HG03097 (cell line): ENCODE results near the gene RNF214.
A peak's percentile ranks its signal among the peaks of the same experiment; 100 is the strongest.
"Not testable (repeated sequence)": the region's sequence is repeated elsewhere in the genome, so short reads cannot be mapped to it uniquely, and the experiment has no call there.

Source experiments
- ATAC-seq: cut with Tn5 transposase; IDR thresholded peaks from one replicate; pipeline ENCODE4 v1.9.1; 2021; ENCODE audit not compliant: unreplicated experiment, low FRiP score

The RNF214 gene

DNA sequence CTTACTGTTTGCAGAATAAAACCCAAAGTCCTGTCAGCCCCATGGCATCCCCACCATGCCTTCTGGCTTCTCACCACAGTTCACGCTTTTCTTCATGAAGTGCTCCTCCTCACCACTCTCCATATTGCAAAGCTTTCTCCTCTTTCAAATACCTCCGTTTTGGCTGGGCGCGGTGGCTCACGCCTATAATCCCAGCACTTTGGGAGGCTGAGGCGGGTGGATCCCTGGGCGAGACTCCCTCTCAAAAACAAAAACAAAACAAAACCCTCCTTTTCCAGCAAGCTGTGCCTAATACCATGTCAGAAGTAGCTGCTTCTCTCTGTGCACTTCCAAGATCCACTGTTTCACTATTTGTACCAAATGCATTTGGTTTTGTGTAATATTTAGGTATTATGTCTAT lies 76.8 kb downstream of the RNF214 start:
- no peak for ATAC-seq

DNA sequence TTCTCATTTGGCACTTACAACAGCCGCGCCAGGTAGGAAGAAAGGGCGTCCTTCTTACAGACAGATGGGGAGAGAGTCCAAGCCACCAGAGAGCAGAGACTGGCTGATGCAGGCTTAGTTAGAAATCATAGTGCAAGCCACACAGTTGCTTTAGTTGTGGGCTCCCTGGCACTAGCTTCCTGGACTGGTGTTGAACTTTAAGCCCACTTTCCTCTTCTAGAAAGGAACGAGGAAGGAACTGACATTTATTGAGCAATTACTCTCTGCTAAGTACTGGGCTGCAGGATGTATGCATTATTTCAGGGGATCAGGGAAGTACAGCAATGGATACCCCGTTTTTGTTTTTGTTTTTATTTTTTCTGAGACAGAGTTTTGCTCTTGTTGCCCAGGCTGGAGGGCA lies 80.6 kb downstream of the RNF214 start:
- ATAC-seq = no peak

DNA sequence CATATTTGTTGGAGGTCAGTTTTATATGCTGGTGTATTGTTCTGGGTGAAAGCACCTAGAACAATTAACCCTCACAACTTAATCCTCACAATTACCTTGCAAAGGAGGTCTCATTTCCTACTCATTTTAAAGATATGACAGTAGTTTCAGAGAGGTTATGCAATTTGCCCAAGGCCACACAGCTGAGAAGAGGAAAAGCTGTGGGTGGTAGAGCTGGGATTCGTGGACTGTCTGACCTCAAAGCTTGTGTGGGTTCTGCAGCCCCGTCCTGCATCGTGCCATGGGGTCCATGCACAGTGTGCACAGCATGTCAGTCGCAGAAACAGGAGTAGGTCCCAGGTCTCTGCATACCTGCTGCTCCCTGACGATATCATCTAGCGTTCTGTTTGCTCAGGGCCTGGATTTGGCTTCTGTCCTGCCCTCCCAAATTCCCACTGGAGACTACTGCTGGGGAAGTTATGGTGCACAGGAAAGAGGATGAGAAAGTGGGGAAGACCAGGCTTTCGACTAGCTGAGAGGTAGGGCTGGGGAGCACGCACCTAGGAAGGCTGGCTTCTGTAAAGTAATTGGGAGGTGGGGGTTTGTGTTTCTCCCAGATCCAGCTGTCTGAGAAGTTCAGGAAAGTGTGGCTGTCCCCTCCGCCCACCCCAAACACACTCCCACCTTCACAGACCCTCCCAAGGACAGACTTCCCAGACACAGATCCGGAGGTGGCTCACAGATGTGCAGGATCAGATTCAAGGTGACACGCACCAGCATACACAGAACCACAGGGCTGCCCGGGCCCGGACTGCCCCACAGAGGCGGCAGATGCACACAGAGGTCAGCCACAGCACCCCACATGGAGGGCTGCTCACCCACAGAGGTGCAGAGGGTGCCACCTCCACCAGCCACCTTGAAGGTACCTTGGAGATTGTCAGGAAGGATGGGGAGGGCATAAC lies 81.6 kb downstream of the RNF214 start:
- no peak for ATAC-seq

DNA sequence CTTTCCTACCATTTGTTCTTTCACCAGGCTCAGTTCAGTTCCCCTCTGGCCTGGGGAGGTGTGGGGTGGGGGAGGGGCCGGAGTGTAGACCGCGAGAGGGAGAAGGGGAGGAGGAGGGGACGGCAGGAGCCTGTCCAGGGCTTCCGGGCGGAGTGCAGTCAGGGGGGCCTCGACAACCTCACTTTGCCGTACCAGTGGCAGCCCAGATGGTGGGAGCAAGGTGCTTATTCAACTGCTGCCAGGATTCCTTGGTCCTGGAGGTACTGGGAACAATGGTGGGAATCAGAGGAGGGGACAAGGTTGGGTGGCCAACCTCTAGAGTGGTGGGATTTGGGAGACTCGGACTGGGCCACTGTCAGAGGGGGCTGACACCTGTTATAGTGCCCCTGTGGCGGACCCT lies 82.4 kb downstream of the RNF214 start:
- ATAC-seq = no peak

DNA sequence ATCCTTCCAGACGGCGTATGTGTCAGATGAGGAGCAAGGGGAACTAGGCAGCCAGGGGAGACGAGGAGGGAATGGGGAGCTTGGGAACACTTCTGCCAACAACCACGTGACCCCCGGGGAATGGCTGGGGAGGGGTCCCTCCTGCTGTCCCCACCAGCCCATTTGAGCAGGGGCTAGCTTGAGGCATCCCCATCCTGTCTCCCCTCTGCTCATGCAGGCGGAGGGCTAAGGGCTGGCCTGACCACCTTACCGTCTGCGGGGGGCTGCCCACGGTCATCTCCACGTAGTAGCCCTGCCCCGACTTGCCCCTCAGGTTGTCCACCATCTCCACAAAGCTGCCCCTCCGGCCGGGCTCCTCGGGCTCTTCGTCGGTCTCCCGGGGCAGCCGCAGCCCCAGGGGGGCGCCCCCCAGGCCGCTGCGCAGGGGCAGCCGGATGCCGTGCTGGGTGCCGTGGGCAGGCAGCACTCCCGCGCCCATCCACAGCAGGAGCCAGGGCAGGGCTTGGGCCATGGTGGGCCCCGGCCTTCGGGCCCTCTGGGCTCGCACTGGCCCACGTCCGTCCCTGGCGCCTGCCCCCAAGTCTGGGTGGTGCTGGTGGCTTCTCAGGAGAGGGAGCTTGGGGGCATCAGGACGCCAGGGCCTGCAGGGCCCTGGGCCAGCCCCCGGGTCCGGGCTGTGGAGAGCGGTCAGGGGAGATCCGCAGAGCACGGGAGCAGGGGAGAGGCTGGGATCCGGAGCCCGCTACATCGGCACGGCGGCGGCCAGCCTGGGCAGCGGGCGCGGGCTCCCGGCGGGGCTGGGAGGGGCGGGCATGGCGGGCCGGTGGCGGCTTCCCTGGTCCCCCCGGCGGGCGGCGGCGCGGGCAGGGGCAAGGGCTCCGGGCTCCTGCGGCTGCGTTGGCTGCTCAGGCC lies 83.1 kb downstream of the RNF214 start:
- ATAC-seq = no peak

DNA sequence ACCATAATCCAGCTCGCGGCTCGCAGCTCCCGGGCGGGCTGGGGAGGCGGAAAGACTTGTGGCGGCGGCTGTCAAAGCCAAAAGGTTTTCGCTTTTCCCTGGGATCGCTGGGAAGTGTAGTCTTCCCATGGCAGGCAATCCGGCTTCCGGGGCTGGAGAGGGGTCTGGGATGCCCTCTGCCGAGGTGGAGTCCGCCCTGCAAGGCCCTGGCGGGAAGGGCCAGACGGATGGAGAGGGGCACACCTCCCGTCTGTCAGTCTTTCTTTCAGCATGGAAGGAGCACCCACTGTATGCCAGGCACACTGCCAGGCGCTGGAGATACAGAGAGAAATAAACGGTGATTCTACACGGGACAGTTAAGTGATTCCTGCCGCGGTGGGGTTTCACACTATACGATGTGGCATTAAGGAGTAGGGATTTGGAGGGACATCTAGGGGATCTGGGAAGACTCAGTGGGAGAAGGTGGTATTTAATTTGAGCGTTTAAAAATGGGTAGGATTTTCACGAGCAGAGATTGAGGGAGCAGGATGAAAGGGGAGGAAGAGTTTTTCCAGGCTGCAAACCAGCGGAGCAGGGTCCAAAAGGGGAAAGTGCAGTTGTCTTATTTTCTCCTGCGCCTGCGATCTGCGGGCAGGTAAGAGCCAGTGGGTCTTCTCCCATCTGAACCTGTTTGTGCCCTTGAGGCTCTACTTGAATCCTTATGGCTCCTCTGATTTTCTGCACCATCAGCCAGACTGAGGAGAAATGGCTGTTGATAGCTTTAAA lies 83.9 kb downstream of the RNF214 start, which contains the start of gene BACE1:
Gene BACE1 (minus strand): TSS at position 60 of the 765 bp plus-strand sequence. CDS start 461 bp downstream, outside the sequence.
- no peak for ATAC-seq

DNA sequence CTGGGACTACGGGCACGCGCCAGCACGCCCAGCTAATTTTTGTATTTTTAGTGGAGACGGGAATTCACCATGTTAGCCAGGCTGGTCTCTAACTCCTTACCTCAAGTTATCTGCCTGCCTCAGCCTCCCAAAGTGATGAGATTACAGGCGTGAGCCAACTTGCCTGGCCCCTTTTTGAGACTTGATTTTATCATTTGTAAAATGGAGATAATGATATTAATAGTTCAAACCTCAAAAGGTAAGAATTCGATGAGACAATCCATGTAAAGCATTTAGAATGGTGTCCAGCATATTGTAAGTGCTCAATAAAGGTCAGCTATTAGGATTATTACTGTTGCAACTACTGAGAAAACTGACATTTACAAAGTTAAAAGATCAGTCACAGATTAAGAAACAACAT lies 86.3 kb downstream of the RNF214 start:
- no peak for ATAC-seq

DNA sequence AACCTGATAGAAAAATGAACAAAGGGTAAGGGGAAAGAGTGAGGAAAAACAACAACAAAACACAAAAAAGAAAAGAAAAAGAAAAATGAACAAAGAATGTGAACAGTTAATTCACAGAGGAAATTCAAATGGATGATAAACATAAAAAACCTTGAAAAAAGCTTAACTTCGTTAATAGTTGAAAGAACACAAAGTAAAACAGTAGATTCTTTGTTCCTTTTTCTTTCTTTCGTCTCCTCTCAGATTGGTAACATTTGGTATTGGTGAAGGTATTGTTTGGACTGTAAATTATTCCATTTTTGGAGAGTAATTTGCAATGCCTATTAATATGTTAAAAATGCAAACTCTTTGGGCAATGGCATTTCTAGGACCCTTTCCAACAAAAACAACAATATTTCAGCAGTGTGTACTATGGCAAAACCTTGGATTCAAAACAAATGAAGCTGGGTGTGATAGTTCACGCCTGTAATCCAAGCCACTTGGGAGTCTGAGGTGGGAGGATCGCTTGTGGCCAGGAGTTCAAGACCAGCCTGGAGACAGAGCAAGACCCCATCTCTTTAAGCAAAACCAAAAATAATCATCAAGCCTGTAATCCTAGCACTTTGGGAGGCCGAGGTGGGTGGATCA lies 86.9 kb downstream of the RNF214 start:
- ATAC-seq = no peak

DNA sequence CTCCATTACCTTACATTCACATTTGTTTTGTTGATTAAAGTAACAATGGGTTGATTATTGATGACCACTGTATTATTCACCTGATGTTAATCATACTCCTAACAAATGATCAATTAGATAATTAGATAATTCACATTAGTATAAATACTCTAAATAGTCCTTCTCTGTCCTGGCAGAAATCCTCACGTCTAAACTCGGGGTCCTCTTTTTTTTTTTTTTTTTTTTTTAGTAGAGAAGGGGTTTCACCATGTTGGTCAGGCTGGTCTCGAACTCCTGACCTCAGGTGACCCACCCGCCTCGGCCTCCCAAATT lies 94.7 kb downstream of the RNF214 start:
- ATAC-seq = not testable (repeated sequence)

DNA sequence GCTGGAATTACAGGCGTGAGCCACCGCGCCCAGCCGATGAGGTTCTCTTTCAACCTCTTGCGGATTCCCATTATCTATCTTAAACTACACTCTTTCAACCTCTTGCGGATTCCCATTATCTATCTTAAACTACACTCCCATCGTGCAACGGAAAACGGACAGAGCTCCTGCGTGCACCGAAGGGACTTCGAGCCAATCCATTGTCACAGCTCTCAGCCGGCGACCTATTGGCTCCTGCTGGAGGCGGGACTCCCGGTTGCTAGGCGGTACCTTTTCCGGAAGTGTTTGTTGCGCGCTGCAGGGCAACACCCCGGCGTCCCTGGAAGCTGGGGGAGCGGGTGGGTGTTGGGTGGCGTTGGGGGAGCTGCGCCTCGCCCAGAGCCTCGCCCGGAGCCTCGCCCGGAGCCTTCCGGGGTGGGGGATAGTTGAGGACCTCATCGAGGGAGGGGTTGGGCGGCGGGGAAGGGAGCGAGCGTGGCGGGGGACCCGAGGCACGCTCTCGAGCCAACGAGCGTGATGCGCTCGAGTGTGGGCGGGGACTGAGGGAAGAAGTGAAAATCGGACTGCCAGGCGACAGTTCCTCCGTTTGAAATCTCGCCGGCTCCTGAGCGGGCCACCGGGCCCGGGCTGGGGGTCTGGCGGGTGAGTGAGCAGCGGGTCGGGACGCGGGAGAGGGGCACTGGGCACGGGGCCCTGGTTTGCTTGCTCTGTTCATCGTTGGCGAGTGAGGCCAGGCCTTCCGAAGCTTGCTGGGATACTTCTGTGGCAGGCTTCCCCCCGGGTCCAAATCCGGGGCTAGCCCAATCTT lies 95.3 kb downstream of the RNF214 start, which contains the start of gene CEP164:
Gene CEP164 (plus strand): TSS at position 288 of the 808 bp plus-strand sequence. CDS start 10,733 bp downstream, outside the sequence.
- peak; percentile 89 for ATAC-seq

DNA sequence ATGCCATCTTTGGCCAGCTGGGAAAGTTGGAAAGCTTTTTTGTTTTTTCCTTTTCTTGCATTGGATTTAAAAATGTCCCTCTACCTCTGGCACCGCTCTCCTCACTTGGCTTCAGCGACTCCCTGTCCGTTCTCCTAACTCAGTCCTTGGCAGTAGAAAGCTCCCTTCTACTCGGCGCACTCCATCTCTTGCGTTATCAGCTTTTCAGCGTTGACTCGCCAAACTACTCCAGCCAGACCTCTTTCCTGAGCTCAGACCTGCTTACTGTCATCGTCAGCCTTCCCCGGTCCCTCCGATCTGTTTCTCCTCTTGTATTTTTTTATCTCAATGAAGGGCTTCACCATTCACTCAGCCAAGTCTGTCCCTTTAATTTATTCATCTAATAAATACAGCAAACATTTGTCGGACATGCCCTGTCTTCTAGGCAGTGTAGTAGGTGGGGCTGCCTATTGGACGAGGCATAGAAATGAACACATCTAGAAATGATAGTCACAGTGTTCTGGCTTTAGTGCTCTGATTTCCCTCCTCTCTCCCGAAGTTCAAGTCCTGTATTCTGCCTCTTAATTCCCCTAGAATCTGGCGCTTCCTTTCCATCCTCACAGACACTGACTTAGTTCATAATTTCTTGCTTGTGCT lies 96.0 kb downstream of the RNF214 start:
- peak; percentile 2 for ATAC-seq

DNA sequence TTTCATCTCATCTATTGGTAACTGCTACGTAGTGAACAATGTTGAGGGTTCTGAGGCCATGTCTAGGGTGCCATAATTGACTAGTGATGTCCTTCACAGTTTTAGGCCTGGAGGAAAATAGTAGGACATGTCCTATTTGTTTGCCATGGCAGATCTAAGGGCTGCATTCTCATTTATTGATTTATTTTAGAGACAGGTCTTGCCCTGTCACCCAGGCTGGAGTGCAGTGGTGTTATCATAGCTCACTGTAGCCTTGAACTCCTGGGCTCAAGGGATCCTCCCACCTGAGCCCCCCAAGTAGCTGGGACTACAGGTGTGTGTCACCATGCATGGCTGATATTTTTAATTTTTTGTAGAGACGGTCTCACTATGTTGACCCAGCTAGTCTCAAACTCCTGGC lies 100.4 kb downstream of the RNF214 start:
- ATAC-seq = no peak

DNA sequence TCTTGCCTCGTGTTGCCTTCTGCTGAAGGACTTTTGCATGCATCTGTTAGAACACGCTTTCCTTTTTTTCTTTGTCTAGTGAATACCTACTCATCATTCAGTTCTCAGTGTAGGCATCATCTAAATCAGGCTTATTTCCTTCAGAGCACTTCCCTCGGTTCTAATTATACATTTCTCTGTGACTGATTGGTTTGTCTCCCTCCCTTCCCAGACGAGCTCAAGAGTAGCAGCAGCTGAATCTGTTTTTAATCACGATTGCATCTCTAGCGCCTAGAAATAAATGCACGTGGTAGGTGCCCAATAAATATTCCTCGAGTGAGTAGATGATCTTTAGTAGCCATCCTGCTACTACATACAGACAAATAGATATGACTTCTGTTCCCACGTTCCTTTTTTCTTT lies 101.4 kb downstream of the RNF214 start:
- ATAC-seq = no peak

DNA sequence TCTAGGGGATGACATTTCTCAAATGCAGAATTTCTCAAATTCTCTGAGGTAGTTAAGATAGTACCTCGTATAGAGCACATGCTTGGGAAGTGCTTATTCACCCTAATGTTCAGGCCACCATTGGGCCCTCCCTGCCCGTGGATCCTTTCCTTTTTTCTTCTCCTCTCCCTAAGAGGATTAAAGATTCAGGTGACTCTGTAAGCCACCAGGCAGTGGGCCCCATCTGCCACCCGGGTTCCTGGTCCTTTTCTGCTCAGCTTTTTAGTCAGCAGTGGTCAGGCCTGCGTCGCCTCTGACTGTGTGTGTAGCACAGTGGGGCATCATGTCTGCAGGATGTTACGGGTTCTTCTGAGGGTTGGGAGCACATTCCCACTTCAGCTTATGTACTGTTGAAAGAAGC lies 102.4 kb downstream of the RNF214 start:
- no peak for ATAC-seq

DNA sequence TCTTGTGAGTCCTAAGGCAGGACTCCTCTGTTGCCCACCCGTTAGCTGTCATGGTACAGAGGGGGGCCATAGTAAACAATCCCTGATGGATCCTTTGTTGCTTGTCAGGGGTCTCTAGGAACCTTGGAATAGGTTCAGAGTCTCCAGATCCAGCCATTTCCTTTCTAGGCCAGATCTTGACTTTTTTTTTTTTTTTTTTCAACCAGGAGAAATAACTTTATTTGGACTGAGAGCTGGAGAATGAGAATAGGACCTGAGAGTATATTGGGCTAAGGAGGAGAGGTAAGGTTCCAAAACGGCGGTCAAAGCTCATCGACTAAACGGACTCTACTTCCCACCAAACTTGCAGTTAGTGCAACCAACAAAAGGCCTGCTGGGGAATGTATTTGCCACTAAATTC lies 102.9 kb downstream of the RNF214 start:
- no peak for ATAC-seq
